Esophagus muscularis mucosa (tissue), 4 donors: ENCODE results near the gene FHDC1. TPM values are rescaled to one million over a fixed set of nuclear protein-coding genes. Genes with fewer than 3 reads are reported as not detected.
A peak's percentile ranks its signal among the peaks of the same experiment; 100 is the strongest.

Source experiments
- DNase-seq: peaks from one replicate; pipeline ENCODE4 v3.0.0-alpha.2; 2017; ENCODE audit errors: extremely low spot score
- H3K27ac ChIP-seq, 4 donors: fragments of 200-600 bp; sonication (generic); replicated peaks in 1 of 4; 1 replicate in 3 of 4; 2 replicates in 1 of 4; pipeline ENCODE4 v1.5.1; 2016 to 2019; ENCODE audit warnings: mild to moderate bottlenecking in 1 of 4
- H3K27me3 ChIP-seq, 4 donors: fragments of 200-600 bp; sonication (generic); one replicate each; pipeline versions ENCODE4 v1.5.1 to v1.6.0; 2016 to 2019
- H3K36me3 ChIP-seq, 4 donors: fragments of 200-600 bp; sonication (generic); one replicate each; pipeline ENCODE4 v1.5.1; 2016 to 2019
- H3K4me1 ChIP-seq, 4 donors: fragments of 200-600 bp; sonication (generic); one replicate each; pipeline ENCODE4 v1.5.1; 2016 to 2019
- H3K4me3 ChIP-seq, 4 donors: fragments of 200-600 bp; sonication (generic); 1 replicate in 2 of 4; 2 replicates in 2 of 4; pipeline ENCODE4 v1.5.1; 2016 to 2019; ENCODE audit warnings: mild to moderate bottlenecking in 4 of 4, moderate library complexity in 1 of 4
- H3K9me3 ChIP-seq, 4 donors: fragments of 200-600 bp; sonication (generic); 1 replicate in 3 of 4; 2 replicates in 1 of 4; pipeline ENCODE4 v1.5.1; 2016 to 2019
- EP300 ChIP-seq: sonication (generic); formaldehyde crosslinking; IDR thresholded peaks from one replicate; pipeline ENCODE4 v1.6.1; 2017; ENCODE audit warnings: antibody characterized with exemption
- POLR2A ChIP-seq: fragments of 450-650 bp; IDR thresholded peaks from one replicate; pipeline ENCODE4 v1.6.1; 2017; ENCODE audit warnings: antibody characterized with exemption, moderate library complexity, mild to moderate bottlenecking, low read depth
- POLR2AphosphoS5 ChIP-seq, 2 donors: sonication (generic); formaldehyde crosslinking; IDR thresholded peaks; one replicate each; pipeline ENCODE4 v1.6.1; 2017; ENCODE audit warnings: antibody characterized with exemption in 2 of 2
- WGBS: methylation state at CpG from one replicate; pipeline ENCODE4 v1.1.5; 2018; 5-methylcytosine and 5-hydroxymethylcytosine counted together
- intact Hi-C: fragments of 100-400 bp; cut with DNase I; formaldehyde crosslinking; loops from one replicate; pipeline ENCODE4 v1.15.1; 2023
- total RNA-seq, 4 donors: library from RNA; depleted of rRNA; stranded (reverse); fragments of >200 nt; gene quantifications; one replicate each; pipeline versions ENCODE4 v1.1.0 to v1.2.1, GENCODE V29; 2016
- TF ChIP-seq, protein P1 (sequence below), 3 experiments: fragments of 200-600 bp in 2 of 3; fragments of 450-650 bp in 1 of 3; sonication (generic) in 2 of 3; IDR thresholded peaks; one replicate each; pipeline ENCODE4 v1.5.1; 2017 to 2019; ENCODE audit warnings: antibody characterized with exemption in 3 of 3, mild to moderate bottlenecking in 2 of 3, moderate library complexity in 1 of 3

Gene FHDC1
- total RNA-seq, 4 donors from 2014 or later = 0.83 to 2.1 (median 1.6) TPM

DNA sequence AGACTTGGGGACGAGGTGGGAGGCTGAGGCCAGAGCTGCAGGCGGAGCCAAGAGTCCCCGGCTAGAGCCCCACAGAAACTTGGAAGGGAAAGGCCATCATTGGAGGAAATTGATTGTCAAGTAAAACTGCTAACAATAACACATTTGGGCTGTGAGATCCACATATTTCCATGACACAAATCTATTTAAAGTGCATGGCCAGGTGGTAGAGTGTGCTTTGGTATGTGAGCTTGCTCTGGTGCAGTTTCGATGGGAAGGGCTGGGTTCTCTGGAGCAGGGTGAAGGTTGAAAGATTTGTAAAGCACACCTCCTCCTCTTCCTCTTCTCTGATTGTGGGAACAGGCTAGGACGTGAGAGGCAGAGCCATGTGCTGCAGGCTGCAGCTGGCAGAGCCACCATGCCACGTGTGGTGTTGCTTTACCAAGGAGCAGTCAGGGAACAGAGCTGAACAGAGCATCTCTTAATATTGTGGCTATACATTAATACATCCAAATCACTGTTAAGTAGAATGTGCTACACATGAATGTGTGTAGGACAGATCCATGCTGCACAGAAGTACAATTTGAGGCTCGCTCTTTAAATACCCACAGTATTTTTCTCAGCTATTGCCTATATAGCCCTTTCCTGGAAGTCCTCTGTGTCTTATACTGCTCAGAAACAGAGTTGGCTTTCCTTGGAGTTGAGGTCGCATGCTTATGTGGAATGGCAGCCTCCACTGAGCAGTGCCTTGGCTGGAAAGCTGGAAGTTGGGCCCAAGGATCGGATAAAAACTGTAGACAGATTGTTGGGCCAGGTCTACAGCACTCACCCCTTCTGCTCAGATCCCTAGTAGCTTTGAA lies 37.7 kb downstream of the FHDC1 start:
- H3K27ac ChIP-seq = peak overlapping the region in 1 of 4 donors; percentile 18
- 84% methylated on average over 9 of the region's 9 CpGs for WGBS
- H3K36me3 ChIP-seq = no peaks in the 10 kb centered on the region
- no peaks in the 10 kb centered on the region for H3K4me1 ChIP-seq
- no peaks in the 10 kb centered on the region for H3K27me3 ChIP-seq
- no peak overlapping the region for H3K4me3 ChIP-seq
- DNase-seq = no peak
- intact Hi-C loops = no loop called here
- TF ChIP-seq EP300 (no peak), POLR2A (no peak), POLR2AphosphoS5 (IDR thresholded peaks at IDR 0.05) (no peak)
- TF ChIP-seq, protein P1, sequence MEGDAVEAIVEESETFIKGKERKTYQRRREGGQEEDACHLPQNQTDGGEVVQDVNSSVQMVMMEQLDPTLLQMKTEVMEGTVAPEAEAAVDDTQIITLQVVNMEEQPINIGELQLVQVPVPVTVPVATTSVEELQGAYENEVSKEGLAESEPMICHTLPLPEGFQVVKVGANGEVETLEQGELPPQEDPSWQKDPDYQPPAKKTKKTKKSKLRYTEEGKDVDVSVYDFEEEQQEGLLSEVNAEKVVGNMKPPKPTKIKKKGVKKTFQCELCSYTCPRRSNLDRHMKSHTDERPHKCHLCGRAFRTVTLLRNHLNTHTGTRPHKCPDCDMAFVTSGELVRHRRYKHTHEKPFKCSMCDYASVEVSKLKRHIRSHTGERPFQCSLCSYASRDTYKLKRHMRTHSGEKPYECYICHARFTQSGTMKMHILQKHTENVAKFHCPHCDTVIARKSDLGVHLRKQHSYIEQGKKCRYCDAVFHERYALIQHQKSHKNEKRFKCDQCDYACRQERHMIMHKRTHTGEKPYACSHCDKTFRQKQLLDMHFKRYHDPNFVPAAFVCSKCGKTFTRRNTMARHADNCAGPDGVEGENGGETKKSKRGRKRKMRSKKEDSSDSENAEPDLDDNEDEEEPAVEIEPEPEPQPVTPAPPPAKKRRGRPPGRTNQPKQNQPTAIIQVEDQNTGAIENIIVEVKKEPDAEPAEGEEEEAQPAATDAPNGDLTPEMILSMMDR (IDR thresholded peaks at IDR 0.05) = no peak
- H3K9me3 ChIP-seq = no peaks in the 10 kb centered on the region

DNA sequence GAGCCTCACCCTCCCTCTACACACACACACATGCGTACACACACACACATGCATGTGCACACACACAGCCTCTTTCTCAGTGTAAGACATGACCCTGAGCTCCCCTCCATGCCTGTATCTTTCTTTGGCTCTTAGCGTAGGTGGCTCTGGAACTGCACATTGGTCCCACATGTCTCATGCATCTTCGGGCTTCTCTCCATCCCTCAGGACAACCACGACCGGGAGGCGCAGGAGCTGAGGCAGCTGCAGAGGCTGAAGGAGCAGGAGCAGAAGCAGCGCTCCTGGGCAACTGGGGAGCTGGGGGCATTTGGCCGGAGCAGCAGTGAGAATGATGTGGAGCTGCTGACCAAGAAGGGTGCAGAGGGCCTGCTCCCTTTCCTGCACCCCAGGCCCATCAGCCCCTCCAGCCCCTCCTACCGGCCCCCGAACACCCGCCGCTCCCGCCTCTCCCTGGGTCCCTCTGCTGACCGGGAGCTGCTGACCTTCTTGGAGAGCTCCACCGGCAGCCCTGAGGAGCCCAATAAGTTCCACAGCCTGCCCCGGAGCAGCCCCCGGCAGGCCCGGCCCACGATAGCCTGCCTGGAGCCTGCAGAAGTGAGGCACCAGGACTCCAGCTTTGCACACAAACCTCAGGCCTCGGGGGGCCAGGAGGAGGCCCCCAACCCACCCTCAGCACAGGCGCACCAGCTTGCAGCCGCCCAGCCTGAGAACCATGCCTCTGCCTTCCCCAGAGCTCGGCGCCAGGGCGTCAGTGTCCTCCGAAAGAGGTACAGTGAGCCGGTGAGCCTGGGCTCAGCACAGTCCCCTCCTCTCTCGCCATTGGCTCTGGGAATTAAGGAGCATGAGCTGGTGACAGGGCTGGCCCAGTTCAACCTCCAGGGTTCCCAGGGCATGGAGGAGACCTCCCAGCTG lies 38.6 kb downstream of the FHDC1 start:
- Histone ChIP-seq H3K4me3 (no peak overlapping the region), H3K9me3 (no peaks in the 10 kb centered on the region), H3K36me3 (no peaks in the 10 kb centered on the region), H3K27ac (no peak overlapping the region), H3K4me1 (no peaks in the 10 kb centered on the region), H3K27me3 (no peaks in the 10 kb centered on the region)
- intact Hi-C loops = no loop called here
- 93% methylated on average over 18 of the region's 28 CpGs for WGBS
- no peak for DNase-seq
- TF ChIP-seq EP300 = no peak
- TF ChIP-seq POLR2AphosphoS5 (IDR thresholded peaks at IDR 0.05) = no peak
- TF ChIP-seq POLR2A = no peak
- TF ChIP-seq, protein P1 (IDR thresholded peaks at IDR 0.05) = no peak

DNA sequence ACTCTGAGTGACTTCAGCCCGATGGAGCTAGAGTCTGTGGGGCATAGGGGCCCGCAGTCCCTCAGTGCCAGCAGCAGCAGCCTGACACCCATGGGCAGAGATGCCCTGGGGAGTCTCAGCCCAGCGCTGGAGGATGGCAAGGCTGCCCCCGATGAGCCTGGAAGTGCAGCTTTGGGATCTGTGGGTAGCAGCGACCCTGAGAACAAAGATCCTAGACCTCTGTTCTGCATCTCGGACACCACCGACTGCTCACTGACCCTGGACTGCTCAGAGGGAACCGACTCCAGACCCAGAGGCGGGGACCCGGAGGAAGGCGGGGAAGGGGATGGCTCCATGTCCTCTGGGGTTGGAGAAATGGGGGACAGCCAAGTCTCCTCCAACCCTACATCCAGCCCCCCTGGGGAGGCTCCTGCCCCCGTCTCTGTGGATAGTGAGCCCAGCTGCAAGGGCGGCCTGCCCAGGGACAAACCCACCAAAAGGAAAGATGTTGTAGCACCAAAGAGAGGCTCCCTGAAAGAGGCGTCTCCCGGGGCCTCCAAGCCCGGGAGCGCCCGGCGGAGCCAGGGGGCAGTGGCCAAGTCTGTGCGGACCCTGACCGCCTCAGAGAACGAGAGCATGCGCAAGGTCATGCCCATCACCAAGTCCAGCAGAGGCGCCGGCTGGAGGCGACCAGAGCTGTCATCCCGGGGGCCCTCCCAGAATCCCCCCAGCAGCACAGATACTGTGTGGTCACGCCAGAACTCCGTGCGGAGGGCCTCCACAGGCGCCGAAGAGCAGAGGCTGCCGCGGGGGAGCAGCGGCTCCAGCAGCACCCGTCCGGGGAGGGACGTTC lies 39.5 kb downstream of the FHDC1 start:
- 89% methylated on average over 3 of the region's 38 CpGs for WGBS
- Histone ChIP-seq H3K27me3 (no peaks in the 10 kb centered on the region), H3K36me3 (no peaks in the 10 kb centered on the region), H3K9me3 (no peaks in the 10 kb centered on the region), H3K4me1 (no peaks in the 10 kb centered on the region), H3K4me3 (no peak overlapping the region), H3K27ac (no peak overlapping the region)
- TF ChIP-seq, protein P1 (IDR thresholded peaks at IDR 0.05) = no peak
- TF ChIP-seq POLR2A (no peak), EP300 (no peak), POLR2AphosphoS5 (IDR thresholded peaks at IDR 0.05) (no peak)
- intact Hi-C loops = no loop called here
- DNase-seq = no peak

DNA sequence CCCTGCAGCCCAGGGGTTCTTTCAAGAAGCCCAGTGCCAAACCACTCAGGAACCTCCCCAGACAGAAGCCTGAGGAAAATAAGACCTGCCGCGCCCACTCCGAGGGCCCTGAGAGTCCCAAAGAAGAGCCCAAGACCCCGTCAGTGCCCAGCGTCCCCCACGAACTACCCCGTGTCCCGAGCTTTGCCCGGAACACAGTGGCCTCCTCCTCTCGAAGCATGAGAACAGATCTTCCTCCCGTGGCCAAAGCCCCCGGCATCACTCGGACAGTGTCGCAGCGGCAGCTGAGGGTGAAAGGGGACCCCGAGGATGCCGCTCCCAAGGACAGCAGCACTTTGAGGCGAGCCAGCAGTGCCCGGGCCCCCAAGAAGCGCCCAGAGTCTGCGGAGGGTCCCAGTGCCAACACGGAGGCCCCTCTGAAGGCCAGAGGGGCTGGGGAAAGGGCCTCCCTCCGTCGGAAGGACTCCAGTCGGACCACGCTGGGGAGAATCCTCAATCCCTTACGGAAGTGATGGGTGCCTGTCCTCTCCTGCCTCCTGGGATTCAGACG lies 40.2 kb downstream of the FHDC1 start:
- 94% methylated on average over 21 of the region's 28 CpGs for WGBS
- no peaks in the 10 kb centered on the region for H3K27me3 ChIP-seq
- no peak overlapping the region for H3K4me3 ChIP-seq
- no peaks in the 10 kb centered on the region for H3K9me3 ChIP-seq
- no peaks in the 10 kb centered on the region for H3K36me3 ChIP-seq
- TF ChIP-seq POLR2A (no peak), POLR2AphosphoS5 (IDR thresholded peaks at IDR 0.05) (no peak), EP300 (no peak)
- TF ChIP-seq, protein P1 (IDR thresholded peaks at IDR 0.05) = no peak
- intact Hi-C loops = no loop called here
- H3K27ac ChIP-seq = no peak overlapping the region
- no peaks in the 10 kb centered on the region for H3K4me1 ChIP-seq
- no peak for DNase-seq
